Dermis blood vessel endothelial cell (primary cell): ENCODE data around the gene UBE3D. TPM values are rescaled to one million over a fixed set of nuclear protein-coding genes. Genes with fewer than 3 reads are reported as not detected.
"Not testable (repeated sequence)": the region's sequence is repeated elsewhere in the genome, so short reads cannot be mapped to it uniquely, and the experiment has no call there.

Experiments used
- DNase-seq: peaks from one replicate; pipeline ENCODE4 v3.0.0; 2010
- total RNA-seq: library from RNA; depleted of rRNA; stranded (reverse); fragments of >200 nt; gene quantifications from 2 replicates; pipeline ENCODE4 v1.2.3, GENCODE V29; 2014

Gene UBE3D
- total RNA-seq, 1 donor from 2014 or later, result 5.8 TPM

DNA sequence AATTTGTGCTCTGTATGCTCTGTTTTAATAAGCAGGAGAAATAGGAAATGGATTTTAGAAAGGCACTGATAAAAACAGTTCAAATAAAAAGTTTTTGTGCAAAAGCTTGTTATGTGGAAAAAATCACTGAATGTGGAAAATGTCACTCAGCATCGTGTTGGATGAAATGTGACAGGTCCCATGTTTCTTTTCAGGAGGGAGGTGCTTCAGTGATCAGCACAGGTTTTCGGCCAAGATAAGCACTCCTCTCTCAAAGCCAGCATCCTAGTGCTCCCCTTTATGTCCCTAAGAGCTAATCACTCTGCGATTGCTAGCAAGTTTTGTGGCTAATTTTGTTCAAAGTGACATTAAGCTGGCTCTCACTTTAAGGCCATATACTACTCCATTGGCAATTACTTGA, 12.0 kb downstream of the UBE3D start:
- DNase-seq, result no peak

DNA sequence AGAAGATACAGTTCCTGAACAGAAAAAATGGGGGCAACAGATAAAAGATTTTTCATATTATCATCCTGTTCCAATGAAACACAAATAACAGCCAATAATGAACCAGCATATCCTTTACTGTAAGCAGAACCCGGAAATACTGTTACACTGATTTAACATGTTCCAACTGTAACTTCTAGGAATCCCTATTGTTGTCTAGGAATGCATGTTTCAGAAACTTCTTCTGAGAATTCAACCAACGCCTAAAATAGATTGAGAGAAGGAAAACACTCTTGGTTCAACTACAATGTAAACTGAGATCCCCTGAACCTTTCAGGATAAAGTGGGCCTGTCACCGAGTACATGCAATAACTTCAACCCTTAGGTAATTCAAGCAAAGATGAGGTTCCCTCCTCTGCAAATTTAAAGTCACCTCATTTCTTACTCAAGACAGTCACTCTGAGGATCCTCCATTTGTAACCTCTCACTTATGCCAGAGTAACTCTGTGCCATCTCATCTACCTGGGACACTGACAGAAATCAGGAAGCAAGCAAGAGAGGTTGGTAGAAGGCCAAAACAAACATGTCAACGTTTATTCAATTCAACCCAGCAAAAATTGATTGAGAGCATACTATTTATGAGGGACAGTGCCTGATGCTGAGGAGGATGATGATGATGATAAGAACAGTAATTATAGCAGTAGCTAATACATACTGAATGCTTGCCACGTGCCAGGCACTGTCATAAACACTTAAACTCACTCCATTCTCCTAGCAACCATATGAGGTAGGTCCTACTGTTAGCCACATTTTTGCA, 14.1 kb downstream of the UBE3D start:
- peak; percentile 46 for DNase-seq

DNA sequence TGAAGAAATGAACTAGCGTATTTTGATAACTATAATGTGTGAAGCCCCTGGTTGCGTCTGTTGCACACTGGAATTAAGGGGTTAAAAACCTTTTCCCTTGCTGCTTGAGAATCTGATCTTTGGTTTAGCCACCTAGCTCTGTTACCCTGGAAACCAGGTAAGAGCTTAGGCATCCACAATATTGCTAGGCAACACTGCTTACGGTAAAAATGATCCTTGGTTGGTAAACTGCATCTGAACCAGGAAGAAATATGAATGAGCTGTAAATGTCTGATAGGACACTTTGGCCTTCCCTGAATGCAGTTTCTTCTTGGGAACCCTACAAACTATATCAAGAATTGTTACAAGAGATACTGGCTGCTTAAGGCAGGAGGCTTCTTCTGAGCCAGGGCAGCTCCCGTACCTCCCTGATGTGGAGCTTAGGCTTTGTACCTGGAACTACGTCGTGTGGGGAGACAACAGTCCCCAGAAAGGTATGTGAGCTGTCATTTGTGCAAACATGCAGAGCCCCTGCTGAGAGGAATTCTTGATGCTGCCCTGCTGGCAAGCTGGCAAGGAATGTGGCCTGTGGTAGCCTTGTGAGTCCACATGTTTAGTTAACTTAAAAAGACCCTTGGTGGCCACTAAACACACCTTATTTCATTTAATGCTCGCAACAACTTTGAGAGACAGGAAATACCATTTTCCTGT, 18.4 kb downstream of the UBE3D start:
- no peak for DNase-seq

DNA sequence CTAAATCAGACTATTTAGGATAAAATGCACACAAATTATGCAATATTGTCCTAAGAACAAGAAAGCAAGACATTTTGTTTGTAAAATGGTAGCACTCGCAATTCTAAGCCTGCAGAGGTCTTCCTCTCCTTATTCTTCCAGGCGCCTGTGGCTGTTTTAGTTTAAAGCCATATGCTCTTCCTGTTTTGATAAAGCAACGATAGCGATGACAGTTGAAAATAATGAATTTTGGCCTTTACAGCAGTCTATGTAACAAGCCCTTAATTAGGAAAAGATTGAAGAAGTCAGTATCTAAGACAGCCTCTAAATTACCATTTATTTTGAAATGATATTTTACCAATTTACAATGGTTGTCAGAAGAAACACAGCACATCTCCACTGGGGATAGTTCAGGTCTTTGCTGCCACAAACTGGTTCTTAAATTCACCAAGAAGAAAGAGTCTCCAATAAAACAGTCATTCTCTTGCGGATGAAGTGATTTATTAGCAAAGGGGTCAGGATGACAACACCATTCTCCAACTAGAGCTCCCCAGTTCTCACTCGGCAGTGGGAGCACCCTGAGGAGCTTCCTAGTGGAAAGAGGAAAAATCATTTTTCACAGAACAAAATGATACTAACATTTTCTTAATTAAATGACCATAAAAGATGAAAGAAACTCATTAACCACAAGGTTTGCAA, 21.4 kb downstream of the UBE3D start:
- DNase-seq, result no peak

DNA sequence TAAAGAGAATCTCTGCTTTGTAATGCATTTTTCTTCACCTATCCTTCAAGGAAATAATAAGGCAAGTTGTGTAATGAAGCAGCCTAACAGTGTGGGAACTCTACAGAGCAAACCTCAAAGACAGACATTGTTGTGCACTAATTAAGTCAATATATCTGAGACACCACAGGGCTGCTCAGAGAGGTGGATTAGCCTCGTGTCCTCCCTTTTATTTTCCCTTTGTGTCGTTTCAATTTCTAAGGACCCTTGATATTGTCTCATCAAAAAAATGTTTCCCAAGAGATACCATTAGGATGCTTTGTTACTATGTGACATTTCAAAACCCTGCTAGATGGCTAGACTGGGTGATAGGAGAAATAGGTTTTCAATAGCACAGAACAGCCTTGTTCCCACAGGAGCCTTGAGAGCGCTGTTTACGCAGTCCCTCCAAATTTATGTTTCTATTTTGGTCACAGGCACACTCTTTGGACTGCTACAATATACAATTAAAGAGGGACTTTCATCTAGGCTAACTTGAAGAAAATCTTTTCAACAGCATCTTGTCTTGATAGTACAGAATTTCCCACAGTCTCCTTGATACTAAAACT, 23.1 kb downstream of the UBE3D start:
- DNase-seq, result no peak

DNA sequence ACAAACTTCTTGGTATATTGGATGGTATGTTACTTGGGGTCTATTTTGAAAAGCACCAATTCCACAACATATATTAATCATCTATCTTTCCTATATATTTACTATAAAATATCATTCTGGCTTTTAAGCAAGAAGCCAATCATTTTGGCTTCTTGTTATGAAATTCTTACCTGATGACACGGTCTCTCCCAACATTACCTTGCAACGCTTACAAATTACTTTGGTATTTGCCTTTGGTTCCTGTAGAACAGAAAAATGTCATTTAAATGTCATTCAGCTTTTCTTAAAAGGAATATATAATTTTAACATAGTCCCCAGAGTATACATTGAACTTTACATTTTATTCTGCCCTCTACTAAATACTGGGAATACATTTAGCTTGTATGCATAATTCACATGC, 27.4 kb downstream of the UBE3D start:
- no peak for DNase-seq

DNA sequence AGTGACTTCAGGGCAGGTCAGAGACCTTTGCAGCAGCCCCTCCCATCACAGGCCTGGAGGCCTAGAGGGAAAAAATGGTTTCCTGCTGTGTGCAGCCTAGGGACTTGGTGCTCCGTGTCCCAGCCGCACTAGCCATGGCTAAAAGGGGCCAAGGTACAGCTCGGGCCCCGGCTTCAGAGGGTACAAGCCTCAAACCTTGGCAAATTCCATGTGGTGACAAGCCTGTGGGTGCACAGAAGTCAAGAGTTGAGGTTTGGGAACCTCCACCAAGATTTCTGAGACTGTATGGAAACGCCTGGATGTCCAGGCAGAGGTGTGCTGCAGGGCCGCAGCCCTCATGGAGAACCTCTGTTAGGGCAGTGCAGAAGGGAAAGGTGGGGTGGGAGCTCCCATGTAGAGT, 34.0 kb downstream of the UBE3D start:
- no peak for DNase-seq

DNA sequence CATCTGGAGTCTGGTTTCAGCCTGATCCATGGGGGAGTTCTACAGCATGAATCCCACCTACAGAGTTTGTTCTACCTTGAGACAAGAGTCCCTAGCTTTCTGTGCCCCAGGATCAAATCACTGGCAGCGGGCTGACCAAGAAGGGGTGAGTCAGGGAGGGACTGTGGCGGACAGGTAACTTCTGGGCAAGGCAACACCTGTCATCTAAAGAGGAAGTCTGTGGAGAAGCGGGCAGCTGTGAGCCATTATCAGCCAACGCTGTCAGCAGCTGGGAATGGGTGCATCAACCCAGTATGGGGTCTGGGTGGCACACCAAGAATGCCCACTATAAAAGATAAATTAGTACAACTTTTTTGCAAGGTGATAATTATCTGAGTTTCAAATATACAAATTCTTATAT, 45.9 kb downstream of the UBE3D start:
- no peak for DNase-seq

DNA sequence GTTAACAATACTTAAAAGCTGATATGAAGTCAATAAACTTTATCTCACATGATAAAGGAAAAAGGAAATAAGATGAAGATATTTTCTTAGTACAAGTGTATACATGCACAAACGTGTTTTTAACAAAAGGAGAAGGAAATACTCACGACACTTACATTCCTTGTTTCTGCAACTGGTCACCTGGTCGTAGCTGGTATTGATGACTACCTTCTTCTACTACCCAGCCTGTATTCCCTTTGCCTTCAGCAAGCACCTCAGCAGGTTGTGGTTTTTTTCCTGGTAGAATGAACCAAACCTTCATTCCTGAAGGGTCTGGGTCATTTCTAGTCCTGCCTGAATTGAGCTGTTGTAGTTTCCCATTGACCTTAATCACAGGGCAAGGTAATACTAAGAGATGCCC, 54.5 kb downstream of the UBE3D start:
- not testable (repeated sequence) for DNase-seq

DNA sequence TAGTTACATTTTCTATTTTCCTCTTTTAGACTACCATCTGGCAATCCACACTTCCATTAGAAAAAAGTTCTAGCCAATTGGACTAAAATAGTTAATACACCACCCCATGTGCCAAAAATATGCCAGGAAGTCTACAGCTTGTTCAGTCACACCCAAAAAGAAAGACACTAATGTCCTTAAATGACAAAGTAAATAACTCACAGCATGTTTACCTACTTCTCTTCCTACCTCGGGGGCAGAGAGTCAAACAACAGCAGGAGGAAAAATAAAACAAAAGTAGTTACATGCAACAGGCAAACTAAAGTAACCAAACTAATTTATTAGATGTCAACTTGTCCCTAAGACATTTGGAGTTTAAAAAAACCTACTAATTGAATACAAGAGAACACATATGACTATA, 57.0 kb downstream of the UBE3D start:
- no peak for DNase-seq

DNA sequence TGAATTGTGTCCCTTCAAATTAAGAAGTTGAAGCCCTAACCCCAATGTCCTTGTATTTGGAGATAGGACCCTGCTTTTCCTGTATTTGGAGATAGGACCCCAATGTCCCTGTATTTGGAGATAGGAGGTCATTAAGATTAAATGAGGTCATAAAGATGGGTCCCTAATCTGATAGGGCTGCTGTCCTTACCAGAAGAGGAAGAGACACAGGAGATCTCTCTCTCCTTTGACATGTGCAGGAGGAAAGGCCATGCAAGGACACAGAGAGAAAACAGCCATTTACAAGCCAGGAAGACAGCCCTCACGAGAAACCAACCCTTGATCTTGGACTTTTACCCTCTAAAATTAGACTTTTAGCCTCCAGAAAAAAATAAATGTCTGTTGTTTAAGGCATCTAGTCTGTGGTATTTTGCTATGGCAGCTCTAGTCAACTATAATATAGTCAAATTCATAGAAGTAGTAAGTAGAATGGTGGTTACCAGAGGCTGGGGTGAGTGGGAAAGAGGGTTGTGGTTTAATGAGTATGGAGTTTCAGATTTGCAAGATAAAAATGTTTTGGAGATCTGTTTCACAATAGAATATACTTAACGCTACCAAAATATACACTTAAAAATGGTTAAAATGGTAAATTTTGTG, 59.3 kb downstream of the UBE3D start:
- DNase-seq, result no peak

DNA sequence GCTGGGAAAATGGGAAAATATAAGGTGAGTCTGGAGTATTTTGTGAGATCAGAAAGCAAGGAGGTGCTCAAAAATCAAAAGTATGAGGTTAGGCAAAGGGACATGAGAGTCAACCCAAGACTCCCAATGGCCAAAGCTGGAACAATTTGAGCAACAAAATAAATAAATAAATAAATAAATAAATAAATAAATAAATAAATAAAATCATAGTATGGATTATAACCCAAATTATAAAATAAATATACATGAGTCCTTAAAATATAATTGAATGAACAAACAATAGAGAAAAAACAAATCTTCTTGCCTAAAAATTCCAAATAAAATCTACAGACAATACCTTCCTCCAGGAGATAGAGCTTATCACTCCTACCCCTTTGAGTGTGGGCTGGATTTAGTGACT, 69.5 kb downstream of the UBE3D start:
- no peak for DNase-seq

DNA sequence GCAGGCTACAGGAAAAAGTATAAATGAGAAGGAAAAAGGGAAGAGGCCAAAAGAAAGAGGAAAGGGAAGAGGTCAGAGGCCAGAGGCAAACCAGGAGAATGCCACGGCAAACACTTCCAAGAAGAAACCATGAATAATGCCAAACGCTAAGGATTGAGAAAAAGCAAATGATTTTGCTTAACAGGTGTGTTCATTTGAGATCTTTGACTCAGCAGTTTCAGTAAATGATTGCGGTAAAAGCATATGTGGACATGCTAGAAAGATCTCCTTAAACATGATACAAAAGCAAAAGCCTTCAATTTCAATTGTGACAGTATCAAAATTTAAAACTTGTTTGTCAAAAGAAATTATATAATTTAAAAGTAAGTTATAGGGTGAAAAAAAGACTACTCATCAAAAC, 70.6 kb downstream of the UBE3D start:
- DNase-seq, result no peak

DNA sequence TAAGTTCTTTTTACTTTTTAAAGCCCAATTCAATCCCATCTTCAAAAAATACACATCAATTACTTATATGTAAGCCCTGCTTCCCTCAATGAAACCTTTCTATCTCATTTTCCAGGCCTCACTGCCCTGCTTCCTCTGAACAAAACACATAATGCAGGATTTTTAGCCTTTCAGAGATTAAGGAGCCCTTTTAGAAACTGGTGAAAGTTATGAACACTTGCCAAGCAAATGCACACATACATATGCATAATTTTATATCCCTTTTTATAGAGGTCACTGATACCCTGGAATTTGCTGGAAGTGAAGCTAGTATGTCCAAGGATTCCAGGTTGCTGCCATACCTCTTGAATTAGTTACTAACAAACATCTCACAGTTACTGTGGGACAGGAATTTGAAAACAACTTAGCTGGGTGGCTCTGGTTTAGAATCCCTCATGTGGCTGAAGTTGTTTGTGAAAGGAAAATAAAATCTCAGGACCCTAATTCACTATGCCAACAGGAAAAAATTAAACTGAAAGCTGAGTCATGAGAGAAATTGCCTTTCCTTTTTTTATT, 75.8 kb downstream of the UBE3D start:
- peak; percentile 7 for DNase-seq

DNA sequence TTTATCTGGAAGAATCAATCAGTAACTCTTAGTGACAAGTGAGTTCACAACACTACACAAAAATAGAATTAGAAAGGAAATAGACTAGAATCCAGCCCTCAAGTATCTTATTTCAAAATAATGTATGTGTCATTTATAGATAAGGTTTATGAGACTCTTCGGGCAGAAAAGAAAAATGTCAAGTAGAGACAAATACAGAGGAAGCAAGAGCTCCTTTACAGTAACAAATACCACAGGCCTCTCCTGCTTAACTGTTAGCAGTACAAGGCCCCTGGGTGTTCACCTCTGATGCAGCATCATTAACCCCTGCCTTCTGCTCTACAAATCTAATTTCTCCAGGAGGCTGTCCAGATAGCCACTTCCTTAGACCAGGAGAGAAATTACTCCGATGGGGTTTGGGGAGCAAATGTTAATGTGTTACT, 76.7 kb downstream of the UBE3D start:
- no peak for DNase-seq

DNA sequence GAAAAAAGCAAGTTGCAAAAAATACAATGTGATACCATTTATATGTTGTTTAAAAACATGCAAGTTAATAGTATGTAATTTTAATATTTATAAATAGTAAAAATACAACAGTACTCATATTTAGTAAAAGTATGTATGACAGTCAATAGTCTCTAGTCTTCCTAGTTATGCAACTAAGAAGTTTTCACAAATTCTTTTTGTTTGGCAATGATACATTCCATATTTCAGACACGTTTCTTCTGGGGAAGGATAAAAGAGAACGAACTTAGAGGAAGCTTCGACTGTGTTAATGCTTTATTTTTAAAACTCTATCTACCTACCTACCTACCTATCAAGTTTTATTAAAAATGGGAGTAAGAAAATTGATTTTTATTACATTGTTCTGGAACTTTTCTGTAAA, 77.7 kb downstream of the UBE3D start:
- DNase-seq, result no peak

DNA sequence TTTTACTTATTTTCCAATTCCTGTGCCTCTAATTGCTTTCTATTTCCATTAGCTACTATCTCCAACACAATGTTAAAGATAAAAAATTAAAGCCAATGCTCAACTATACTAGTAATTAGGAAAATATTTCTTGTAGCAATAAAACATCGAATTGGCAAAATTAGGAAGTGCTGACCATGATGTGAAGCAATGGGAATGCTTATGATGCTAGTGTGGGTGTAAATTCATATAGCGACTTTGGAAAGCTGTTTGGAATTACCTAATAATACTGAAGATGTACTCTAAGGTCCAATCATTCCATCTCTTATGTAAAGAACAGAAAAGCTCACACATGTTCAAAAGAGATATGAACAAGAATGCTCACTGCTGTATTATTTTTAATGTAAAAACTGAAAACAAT, 78.2 kb downstream of the UBE3D start:
- no peak for DNase-seq

DNA sequence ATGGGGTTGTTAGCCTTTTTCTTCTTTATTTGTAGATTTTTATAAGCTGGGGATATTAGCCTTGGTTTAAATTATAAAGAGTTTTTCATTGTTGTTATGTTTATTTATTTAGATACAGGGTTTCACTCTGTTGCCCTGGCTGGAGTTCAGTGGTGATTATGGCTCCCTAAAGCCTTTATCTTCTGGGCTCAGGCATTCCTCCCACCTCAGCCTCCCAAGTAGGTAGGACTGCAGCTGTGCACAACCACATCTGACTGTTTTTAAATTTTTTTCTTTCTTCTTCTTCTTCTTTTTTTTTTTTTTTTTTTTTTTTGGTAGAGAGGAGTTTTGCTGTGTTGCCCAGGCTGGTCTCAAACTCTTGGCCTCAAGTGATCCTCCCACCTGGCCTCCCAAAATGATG, 80.9 kb downstream of the UBE3D start:
- no peak for DNase-seq

DNA sequence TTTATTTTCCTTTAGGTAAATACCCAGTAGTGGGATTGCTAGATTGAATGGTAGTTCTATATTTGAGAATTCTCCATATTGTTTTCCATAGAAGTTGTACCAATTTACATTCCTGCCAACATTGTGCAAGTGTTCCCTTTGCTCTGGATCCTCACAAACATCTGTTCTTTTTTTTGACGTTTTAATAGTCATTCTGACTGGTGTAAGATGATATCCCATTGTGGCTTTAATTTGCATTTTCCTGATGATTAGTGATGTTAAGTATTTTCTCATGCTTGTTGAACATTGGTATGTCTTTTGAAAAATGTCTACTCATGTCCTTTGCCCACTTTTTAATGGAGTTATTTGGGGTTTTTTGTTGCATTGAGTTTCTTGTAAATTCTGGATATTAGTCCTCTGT, 85.6 kb downstream of the UBE3D start:
- DNase-seq, result no peak

DNA sequence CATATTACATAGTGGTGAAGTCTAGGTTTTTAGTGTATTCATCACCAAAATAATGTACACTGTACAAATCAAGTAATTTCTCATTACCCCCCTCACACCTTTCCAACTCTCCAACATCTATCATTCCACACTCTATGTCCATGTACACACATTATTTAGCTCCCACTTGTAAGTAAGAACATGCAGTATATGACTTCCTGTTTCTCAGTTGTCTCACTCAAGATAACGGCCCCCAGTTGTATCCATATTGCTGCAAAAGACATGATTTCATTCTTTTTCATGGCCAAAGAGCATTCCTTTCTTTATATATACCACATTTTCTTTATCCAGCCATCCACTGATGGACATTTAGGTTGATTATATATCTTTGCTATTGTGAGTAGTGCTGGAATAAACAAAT, 86.0 kb downstream of the UBE3D start:
- no peak for DNase-seq

DNA sequence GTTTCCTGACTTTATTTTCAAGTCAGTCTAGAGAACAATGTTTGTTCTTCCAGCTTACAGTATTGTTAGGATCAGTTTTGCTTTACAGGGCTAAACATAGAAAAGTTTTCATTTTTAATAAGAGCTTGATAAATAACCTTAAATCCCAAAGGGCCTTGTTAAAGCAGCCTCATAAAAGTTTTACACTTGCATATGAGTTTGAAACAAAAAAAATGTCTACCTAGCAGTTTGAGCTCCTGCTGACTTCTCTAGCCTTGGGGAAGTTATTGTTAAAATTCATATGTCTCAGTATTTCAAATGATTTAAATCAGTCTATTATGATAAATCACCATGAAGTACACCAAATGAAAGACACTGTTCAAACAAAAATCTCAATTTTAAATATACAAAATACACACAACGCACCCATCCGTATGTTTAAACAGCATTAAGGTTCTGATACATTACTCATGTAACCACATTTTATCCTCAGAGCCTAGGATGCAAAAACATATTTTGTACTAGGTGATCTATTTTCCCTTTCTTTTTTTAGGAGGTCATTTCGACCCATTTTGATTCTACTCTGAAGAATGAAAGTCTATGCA, 87.2 kb downstream of the UBE3D start:
- DNase-seq, result no peak

DNA sequence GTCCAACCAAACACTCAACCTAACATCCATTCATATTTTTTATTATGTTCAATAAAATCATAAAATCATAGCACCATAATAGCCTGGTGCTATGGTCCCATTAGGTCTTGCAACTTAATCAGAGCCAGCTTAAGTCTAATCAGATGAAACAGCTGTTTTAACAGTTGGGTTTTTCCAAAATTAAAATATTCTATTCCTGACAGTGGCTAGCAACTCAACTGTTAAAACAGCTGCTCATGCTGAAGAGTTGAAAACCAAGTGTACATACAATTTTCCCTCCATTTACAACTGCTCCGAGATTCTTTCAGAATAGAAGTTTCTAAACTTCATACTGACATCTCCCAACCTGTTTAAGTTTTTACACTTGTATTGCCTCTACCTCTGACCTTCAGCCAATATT, 89.5 kb downstream of the UBE3D start:
- DNase-seq, result no peak
